ENCODE results near the gene FER.
A peak's percentile ranks its signal among the peaks of the same experiment; 100 is the strongest.

Gene FER

DNA sequence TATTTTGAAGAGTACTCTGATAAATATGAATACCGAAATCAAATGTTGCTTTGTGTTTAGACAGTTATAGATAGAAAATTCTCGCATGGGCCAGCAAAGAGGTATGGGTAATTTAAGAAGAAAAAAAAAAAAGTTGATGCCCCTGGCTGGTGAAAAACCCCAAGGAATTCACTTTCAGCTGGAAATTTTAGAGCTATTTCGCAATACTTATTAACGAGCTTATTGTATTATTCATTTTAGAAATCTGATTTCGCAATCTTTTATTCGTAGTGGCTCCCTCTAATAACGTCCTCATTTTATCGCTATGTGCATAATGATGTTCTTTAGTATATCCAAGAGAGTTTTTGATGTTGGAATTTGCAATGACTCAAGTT, 18.5 kb upstream of the FER start:
- no peak overlapping the region for H3K4me3 ChIP-seq (ENCODE audit: control insufficient read depth, low read depth, low read length)
- TF ChIP-seq CTCF (conservative IDR thresholded peaks at IDR 0.05; ENCODE audit: control insufficient read depth, insufficient read depth, low read depth, low read length), result no peak
- no peak for DNase-seq (ENCODE audit: low read depth)

DNA sequence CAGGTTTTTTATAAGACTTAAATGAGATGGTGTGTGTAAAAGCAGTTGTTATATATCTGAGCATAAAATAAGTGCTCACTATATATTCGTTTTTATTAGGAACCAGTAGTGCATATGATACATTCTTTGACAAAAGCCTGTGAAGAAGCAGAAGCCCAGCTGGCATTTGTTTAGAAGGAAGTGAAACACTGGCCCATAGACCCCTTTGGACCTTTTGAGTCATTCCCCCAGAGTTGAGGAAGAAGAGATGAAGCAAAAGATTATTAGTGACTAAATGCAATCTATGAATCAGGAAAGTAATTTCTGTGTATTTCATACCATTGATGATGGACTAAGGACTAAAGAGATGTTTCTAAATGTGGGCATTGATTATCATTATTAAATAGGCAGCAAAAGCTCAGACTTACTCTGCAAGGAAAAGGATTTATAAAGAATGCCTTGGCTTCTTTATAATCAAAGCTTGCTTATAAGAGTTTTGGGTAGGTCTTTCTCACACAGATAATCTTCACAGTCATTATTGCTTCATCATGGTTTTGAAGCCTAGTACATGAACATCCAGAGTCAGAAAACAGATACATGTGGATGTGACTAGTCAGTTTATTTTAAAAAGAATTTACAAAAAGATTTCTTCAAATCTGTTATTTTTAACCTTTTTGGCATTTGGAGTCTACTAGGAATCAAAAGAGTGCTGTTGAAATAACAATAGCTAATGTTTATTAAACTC, 16.9 kb upstream of the FER start:
- H3K4me3 ChIP-seq (ENCODE audit: control insufficient read depth, low read depth, low read length), result no peak overlapping the region
- TF ChIP-seq CTCF (conservative IDR thresholded peaks at IDR 0.05; ENCODE audit: control insufficient read depth, insufficient read depth, low read depth, low read length), result no peak
- peak; percentile 14 for DNase-seq (ENCODE audit: low read depth)

DNA sequence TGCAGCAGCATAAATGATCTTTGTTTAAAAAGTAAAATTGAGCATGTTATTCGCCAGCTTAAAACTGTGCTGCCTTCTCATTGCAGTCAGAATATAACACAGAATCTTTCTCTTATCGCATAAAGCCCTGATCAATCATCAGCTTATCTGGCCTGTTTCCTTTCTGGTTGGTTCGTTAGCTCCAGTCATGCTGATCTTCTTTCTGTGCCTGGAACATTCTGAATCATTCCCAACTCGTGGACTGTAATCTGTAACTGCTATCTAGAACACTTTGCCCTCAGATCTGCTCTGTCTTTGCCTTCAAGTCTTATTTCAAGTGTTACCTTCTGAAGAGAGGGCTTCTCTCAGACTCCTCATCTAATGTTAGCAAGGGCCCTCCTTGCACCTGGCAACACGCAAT, 11.9 kb upstream of the FER start:
- TF ChIP-seq CTCF (conservative IDR thresholded peaks at IDR 0.05; ENCODE audit: control insufficient read depth, insufficient read depth, low read depth, low read length), result no peak
- DNase-seq (ENCODE audit: low read depth), result no peak
- no peak overlapping the region for H3K4me3 ChIP-seq (ENCODE audit: control insufficient read depth, low read depth, low read length)

GRCh38 chr5:108736855-108737254, 10.8 kb upstream of the FER start:
- no peak for DNase-seq (ENCODE audit: low read depth)
- no peak for TF ChIP-seq CTCF (conservative IDR thresholded peaks at IDR 0.05; ENCODE audit: control insufficient read depth, insufficient read depth, low read depth, low read length)
- no peak overlapping the region for H3K4me3 ChIP-seq (ENCODE audit: control insufficient read depth, low read depth, low read length)

DNA sequence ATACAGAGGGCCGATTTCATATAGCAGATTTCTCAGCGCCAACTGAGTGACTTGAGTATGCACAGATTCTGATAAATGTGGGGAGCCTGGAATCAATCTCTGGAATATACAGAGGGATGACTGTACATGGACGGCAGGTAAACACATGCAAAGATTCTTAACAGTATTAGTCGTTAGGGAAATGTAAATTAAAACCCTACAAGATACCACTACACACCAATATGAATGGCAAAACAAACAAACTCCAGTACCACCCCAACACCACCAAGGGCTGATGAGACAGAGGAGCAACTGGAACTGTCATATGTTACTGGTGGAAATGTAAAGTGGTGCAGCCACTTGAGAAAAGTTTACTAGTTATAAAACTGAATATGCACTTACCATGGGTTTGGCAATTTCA, 8.3 kb upstream of the FER start:
- H3K4me3 ChIP-seq (ENCODE audit: control insufficient read depth, low read depth, low read length), result no peak overlapping the region
- TF ChIP-seq CTCF (conservative IDR thresholded peaks at IDR 0.05; ENCODE audit: control insufficient read depth, insufficient read depth, low read depth, low read length), result no peak
- DNase-seq (ENCODE audit: low read depth), result no peak

GRCh38 chr5:108739906-108740305, 7.8 kb upstream of the FER start:
- H3K4me3 ChIP-seq (ENCODE audit: control insufficient read depth, low read depth, low read length), result no peak overlapping the region
- TF ChIP-seq CTCF (conservative IDR thresholded peaks at IDR 0.05; ENCODE audit: control insufficient read depth, insufficient read depth, low read depth, low read length), result no peak
- no peak for DNase-seq (ENCODE audit: low read depth)

GRCh38 chr5:108743319-108743718, 4.4 kb upstream of the FER start:
- no peak overlapping the region for H3K4me3 ChIP-seq (ENCODE audit: control insufficient read depth, low read depth, low read length)
- DNase-seq (ENCODE audit: low read depth), result no peak
- no peak for TF ChIP-seq CTCF (conservative IDR thresholded peaks at IDR 0.05; ENCODE audit: control insufficient read depth, insufficient read depth, low read depth, low read length)
